Prostate gland (tissue), 2 donors: ENCODE results near the gene POLR1A. TPM values are rescaled to one million over a fixed set of nuclear protein-coding genes. Genes with fewer than 3 reads are reported as not detected.

Source experiments
- DNase-seq: peaks from one replicate; pipeline ENCODE4 v3.0.0-alpha.2; 2019; ENCODE audit warnings: low spot score
- H3K27ac ChIP-seq, 2 donors: fragments of 200-600 bp; sonication (generic); 2 replicates each; pipeline ENCODE4 v1.5.1; 2017 to 2019
- H3K27me3 ChIP-seq: fragments of 200-600 bp; sonication (generic); replicated peaks from 2 replicates; pipeline ENCODE4 v1.5.1; 2019; ENCODE audit not compliant: insufficient read depth
- H3K36me3 ChIP-seq, 2 donors: fragments of 200-600 bp; sonication (generic); 1 replicate in 1 of 2; 2 replicates in 1 of 2; pipeline versions ENCODE4 v1.5.1 to v1.8.1; 2017 to 2019
- H3K4me1 ChIP-seq: fragments of 200-600 bp; sonication (generic); replicated peaks from 2 replicates; pipeline ENCODE4 v1.5.1; 2019
- H3K4me3 ChIP-seq, 2 donors: fragments of 200-600 bp; sonication (generic); 2 replicates each; pipeline ENCODE4 v1.5.1; 2017 to 2019
- H3K9me3 ChIP-seq: fragments of 200-600 bp; sonication (generic); 2 replicates; pipeline ENCODE4 v1.5.1; 2017
- CTCF ChIP-seq, 4 experiments: fragments of 200-600 bp in 2 of 4; fragments of 450-650 bp in 2 of 4; sonication (generic) in 2 of 4; IDR thresholded peaks; 1 replicate in 3 of 4; 2 replicates in 1 of 4; pipeline ENCODE4 v1.5.1; 2016 to 2019; ENCODE audit warnings: antibody characterized with exemption in 4 of 4, mild to moderate bottlenecking in 2 of 4, moderate library complexity in 2 of 4
- POLR2A ChIP-seq: fragments of 450-650 bp; IDR thresholded peaks from one replicate; pipeline ENCODE4 v1.6.1; 2016; ENCODE audit warnings: antibody characterized with exemption, mild to moderate bottlenecking
- POLR2AphosphoS5 ChIP-seq: sonication (generic); formaldehyde crosslinking; IDR thresholded peaks from one replicate; pipeline ENCODE4 v1.6.1; 2017; ENCODE audit warnings: antibody characterized with exemption
- WGBS: methylation state at CpG from one replicate; pipeline ENCODE4 v1.1.5; 2018; 5-methylcytosine and 5-hydroxymethylcytosine counted together
- intact Hi-C: fragments of 100-400 bp; cut with DNase I; formaldehyde crosslinking; loops from one replicate; pipeline ENCODE4 v1.14.2; 2022
- total RNA-seq, 2 donors: library from RNA; depleted of rRNA; stranded (reverse); fragments of >200 nt; gene quantifications; one replicate each; pipeline ENCODE4 v1.1.0, GENCODE V29; 2016

The POLR1A gene
- total RNA-seq, 2 donors from 2014 or later, result 13.0 to 27.4 TPM

- 76% methylated on average over 7 of the region's 7 CpGs for WGBS
- H3K9me3 ChIP-seq, result no peaks in the 10 kb centered on the region
- no peak overlapping the region for H3K27ac ChIP-seq
- H3K4me3 ChIP-seq, result no peak overlapping the region
- TF ChIP-seq POLR2A (no peak), CTCF (IDR thresholded peaks at IDR 0.05) (no peak), POLR2AphosphoS5 (no peak)
- peak; percentile 30 for DNase-seq
- intact Hi-C loops, result loop anchor here (5.0 kb wide), 3 partner anchors 40 to 110 kb away; partner anchors contain the start of gene ST3GAL5
- no peaks in the 10 kb centered on the region for H3K36me3 ChIP-seq
- no peaks in the 10 kb centered on the region for H3K27me3 ChIP-seq
- H3K4me1 ChIP-seq, result no peaks in the 10 kb centered on the region
Observed at GRCh38 chr2:85997017-85997970, 108.4 kb downstream of the POLR1A start.

- DNase-seq, result no peak
- 49% methylated on average over 2 of the region's 2 CpGs for WGBS
- Histone ChIP-seq H3K4me3 (no peak overlapping the region), H3K36me3 (no peaks in the 10 kb centered on the region), H3K27me3 (no peaks in the 10 kb centered on the region), H3K9me3 (no peaks in the 10 kb centered on the region), H3K27ac (no peak overlapping the region), H3K4me1 (no peaks in the 10 kb centered on the region)
- intact Hi-C loops, result loop anchor here (5.0 kb wide), 3 partner anchors 41 to 109 kb away; partner anchors contain the start of gene ST3GAL5
- no peak for TF ChIP-seq POLR2AphosphoS5
- TF ChIP-seq CTCF (IDR thresholded peaks at IDR 0.05), result no peak
- TF ChIP-seq POLR2A, result no peak
Observed at GRCh38 chr2:85996591-85996990, 109.1 kb downstream of the POLR1A start.

GRCh38 chr2:85995648-85996529 lies 109.8 kb downstream of the POLR1A start:
- WGBS, result 85% methylated on average over 9 of the region's 9 CpGs
- Histone ChIP-seq H3K4me1 (no peaks in the 10 kb centered on the region), H3K36me3 (no peaks in the 10 kb centered on the region), H3K9me3 (no peaks in the 10 kb centered on the region), H3K4me3 (no peak overlapping the region), H3K27me3 (no peaks in the 10 kb centered on the region), H3K27ac (no peak overlapping the region)
- TF ChIP-seq CTCF (IDR thresholded peaks at IDR 0.05) (no peak), POLR2A (no peak), POLR2AphosphoS5 (no peak)
- no peak for DNase-seq
- intact Hi-C loops, result loop anchor here (5.0 kb wide), 3 partner anchors 41 to 109 kb away; partner anchors contain the start of gene ST3GAL5

GRCh38 chr2:85994897-85995647 lies 110.6 kb downstream of the POLR1A start:
- intact Hi-C loops, result loop anchor here (5.0 kb wide), 3 partner anchors 42 to 108 kb away; partner anchors contain the start of gene ST3GAL5
- no peak overlapping the region for H3K27ac ChIP-seq
- H3K36me3 ChIP-seq, result no peaks in the 10 kb centered on the region
- TF ChIP-seq CTCF (IDR thresholded peaks at IDR 0.05) (no peak), POLR2AphosphoS5 (no peak), POLR2A (no peak)
- 81% methylated on average over 8 of the region's 8 CpGs for WGBS
- H3K4me1 ChIP-seq, result no peaks in the 10 kb centered on the region
- no peaks in the 10 kb centered on the region for H3K27me3 ChIP-seq
- DNase-seq, result no peak
- no peaks in the 10 kb centered on the region for H3K9me3 ChIP-seq
- no peak overlapping the region for H3K4me3 ChIP-seq
